GM19397 (cell line): ENCODE measurements around the gene RCN1.
"Not testable (repeated sequence)": the region's sequence is repeated elsewhere in the genome, so short reads cannot be mapped to it uniquely, and the experiment has no call there.

Source experiments
- ATAC-seq: cut with Tn5 transposase; IDR thresholded peaks from one replicate; pipeline ENCODE4 v1.9.1; 2021; ENCODE audit warnings: mild to moderate bottlenecking, moderate library complexity; ENCODE audit not compliant: unreplicated experiment

RCN1 gene

DNA sequence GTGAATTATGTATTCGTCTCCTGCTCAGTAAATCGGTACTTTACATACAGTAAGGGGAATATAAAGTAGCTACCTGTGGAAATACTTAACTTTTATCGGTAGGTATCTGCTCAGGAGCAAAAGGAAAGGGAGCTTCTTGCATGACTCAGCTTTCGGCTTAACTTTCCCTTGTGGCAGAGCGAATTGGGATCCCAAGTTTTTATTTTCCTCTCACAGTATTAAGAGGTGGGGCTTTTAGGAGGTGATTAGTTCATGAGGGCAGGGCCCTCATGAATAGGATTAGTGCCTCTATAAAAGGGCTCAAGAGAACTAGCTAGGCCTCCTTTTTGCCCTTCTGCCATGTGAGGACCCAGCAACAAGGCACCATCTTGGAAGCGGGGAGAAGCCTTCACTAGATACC, 18.7 kb downstream of the RCN1 start:
- ATAC-seq: no peak

DNA sequence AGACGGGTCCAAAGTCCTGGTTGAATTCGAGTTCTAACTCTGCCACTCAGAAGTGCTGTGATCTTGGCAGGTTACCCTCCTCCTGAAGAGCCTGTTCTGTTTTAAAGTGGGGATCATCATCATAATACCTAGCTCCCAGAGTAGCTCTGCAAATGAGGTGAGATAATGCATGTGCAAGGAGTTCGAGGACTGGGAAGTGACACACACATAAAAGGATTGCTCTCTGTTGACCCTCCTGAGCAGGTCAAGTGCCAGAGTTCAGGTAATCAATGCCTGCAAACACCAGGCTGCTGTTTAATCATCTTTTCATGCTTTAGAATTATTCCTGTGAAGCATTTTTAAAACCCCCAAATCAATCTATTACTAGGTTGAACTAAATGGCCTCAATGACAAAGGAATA, 19.9 kb downstream of the RCN1 start:
- no peak for ATAC-seq

DNA sequence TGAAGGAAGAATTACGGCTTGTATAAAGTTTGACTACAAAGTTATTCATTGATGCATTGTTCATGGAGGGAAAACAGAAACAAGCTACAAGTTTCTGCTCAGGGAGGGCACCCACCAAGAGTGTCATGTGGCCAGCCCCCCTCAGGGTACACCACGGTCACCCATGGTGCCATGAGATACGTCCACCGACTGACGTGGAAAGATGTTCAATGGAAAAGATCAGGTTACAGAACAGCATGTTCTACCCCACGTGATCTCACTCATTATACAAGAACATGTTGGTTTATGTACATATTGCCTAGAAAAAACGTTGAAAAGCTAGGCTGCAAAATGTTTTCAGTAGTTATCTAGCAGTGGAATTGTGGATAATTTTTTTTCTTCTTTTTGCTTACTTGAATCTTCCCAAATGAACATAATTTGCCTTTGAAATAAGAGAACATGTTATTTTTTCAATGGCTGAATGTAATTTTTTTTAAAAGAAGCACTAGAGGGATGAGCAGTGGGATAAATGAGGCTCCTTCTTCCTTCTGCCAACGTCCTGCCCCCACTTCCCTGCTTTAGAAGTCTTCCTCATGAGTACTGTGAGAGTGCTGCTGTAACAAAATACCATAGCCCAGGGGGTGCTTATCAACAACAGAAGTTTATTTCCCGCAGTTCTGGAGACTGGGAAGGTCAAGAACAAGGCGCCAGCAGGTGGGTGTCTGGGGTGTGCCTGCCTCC, 22.5 kb downstream of the RCN1 start:
- ATAC-seq: no peak

GRCh38 chr11:32113920-32114203, 23.0 kb downstream of the RCN1 start:
- ATAC-seq: no peak

GRCh38 chr11:32115446-32115845, 24.6 kb downstream of the RCN1 start:
- no peak for ATAC-seq

DNA sequence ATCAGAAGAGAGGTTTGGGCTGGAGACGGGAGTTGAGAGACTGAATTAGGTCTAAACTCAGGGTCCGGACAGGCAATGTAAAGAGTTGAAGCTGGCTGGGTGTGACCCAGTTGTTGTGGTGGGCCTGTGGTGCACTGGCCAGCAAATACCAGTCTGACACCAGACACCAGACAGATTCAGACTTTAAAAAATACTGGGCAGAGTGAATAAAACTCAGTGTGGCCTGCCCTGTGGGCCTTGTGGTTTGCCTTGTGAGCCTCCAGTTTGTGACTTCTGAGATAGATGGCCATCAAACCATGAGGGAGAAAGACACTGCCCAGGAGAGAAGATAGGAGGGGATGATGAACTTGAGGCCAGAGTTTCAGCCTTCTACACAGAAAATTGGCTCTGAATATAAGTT, 25.8 kb downstream of the RCN1 start:
- ATAC-seq: no peak

- ATAC-seq: no peak
These were observed 27.4 kb downstream of the RCN1 start for GRCh38 chr11:32118025-32118974.

DNA sequence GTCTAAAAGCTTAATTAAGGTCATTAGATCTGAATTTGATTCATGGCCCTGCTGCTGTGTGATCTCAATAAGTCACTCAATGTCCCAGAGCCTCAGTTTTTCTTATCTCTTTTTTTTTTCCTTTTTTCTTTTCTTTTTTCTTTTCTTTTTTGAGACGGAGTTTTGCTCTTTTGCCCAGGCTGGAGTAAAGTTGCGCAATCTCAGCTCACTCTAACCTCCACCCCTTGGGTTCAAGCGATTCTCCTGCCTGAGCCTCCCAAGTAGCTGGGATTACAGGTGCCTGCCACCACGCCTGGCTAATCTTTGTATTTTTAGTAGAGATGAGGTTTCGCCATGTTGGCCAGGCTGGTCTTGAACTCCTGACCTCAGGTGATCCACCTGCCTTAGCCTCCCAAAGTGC, 28.3 kb downstream of the RCN1 start:
- not testable (repeated sequence) for ATAC-seq

GRCh38 chr11:32121012-32121411, 30.1 kb downstream of the RCN1 start:
- no peak for ATAC-seq

GRCh38 chr11:32122200-32122599, 31.3 kb downstream of the RCN1 start:
- no peak for ATAC-seq

- ATAC-seq: no peak
These were observed 40.4 kb downstream of the RCN1 start for GRCh38 chr11:32131321-32131720.

DNA sequence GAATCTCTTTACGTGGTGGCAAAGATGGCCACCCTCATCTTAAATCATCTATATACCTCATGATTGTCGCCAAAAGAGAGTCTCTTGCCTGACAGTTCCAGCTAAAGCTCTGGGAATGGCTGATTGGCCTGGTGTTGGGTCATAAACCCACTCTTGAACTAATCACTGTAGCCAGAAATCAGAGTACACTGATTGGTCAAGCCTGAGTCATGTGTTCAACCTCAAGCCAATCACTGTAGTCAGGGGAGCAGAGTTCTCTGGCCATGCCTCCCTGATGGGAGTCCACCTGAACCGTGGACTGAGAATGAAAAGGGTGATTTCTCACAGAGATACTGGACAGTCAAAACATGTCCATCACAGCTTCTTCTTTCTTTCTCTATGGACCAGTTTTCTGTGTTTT, 45.8 kb downstream of the RCN1 start:
- ATAC-seq: no peak

- no peak for ATAC-seq
These were observed 46.4 kb downstream of the RCN1 start for GRCh38 chr11:32137263-32137662.

- no peak for ATAC-seq
These were observed 47.0 kb downstream of the RCN1 start for GRCh38 chr11:32137869-32138268.

GRCh38 chr11:32138902-32139301, 48.0 kb downstream of the RCN1 start:
- no peak for ATAC-seq

GRCh38 chr11:32139896-32140520, 49.1 kb downstream of the RCN1 start:
- ATAC-seq: no peak

- no peak for ATAC-seq
These were observed 51.1 kb downstream of the RCN1 start for GRCh38 chr11:32141745-32142546.

GRCh38 chr11:32143378-32143777, 52.5 kb downstream of the RCN1 start:
- no peak for ATAC-seq

DNA sequence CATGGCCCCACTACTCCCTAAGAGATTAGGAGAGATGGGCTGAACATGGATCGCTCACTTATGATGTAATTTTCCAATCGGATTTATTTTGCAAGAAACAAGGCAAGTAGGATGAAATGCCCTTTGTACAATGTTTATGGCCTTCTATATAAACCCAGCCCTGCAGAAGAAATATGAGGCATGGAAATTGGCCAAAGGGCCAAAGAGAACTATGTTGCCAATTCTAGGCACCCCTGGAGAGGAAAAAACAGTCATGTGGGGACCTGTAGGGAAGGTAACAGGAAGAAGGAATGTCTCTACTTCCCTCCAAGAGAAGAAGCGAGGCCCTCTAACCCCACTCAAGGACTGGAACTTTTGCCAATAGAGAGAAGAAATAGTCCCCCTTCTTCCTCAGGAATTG, 54.4 kb downstream of the RCN1 start:
- no peak for ATAC-seq

DNA sequence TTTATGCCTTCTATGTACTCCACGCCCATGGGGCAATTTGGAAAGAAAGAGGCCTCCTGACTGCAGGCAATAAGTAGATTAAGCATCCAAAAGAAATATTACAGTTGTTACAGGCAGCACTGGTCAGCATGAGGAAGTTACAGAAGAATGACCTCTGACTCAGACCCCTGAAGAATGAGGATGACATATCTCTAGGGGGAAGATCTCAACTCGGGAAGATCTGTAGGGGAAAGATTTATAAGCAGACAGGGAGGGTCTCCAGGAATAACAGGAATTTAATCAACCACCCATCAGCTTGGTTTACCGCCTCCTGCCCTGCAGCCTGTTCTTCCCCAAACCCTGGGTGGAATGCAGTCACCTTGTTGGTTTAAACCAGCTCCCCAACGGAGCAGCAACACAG, 58.0 kb downstream of the RCN1 start:
- no peak for ATAC-seq

GRCh38 chr11:32149748-32150147, 58.9 kb downstream of the RCN1 start:
- no peak for ATAC-seq
